ENCODE data around the gene SLC25A11.
A peak's percentile ranks its signal among the peaks of the same experiment; 100 is the strongest.
"Not testable (repeated sequence)": the region's sequence is repeated elsewhere in the genome, so short reads cannot be mapped to it uniquely, and the experiment has no call there.

Gene SLC25A11

DNA sequence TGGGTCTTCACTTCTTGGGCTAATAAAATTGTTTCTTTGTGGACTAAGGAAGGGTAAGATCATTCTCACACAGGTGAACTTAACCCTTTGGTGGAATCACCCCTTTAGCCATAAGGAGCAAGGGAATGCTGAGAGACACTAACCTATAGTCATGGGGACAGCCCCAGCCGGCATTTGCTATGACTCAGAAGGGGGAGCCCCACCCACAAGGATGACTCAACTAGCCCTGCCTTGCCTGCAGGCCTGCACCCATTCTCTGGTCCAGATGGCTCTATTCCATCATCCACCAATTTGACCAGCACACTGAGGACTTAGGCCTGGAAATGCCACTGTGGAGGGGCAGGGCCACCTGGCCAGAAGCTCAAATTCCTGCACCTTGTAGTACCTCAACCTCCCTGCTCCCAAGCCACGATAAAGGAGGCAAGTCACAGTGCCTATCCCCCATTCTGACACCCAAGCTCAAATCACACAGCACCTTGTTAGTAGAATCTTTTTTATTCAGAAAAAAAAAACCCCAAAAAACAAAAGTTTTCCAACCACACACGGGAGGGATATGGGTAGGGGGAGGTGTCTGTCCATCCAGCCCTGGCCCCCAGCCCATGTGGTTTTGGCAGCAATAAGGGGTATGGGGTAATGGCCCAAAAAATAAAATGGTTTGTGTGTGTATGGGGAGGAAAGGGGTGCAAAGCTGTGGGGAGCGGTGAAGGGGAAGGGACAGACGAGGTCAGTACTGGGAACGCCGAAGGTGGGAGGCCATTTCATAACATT, 5.5 kb upstream of the SLC25A11 start:
- peak; percentile 47 for DNase-seq

DNA sequence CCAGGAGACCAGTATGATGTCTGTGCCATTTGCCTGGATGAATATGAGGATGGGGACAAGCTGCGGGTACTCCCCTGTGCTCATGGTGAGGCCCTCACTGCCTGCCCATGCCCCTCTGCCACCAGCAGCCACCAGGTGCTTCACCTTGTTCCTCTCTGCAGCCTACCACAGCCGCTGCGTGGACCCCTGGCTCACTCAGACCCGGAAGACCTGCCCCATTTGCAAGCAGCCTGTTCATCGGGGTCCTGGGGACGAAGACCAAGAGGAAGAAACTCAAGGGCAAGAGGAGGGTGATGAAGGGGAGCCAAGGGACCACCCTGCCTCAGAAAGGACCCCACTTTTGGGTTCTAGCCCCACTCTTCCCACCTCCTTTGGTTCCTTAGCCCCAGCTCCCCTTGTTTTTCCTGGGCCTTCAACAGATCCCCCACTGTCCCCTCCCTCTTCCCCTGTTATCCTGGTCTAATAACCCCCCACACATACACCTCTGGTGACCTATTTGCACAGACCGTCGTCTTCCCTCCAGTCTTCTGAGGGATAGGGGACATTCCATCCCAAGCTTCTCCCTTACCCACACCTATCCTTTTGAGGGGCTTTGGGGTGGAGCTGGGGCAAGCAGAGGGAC, 4.8 kb upstream of the SLC25A11 start:
- no peak for DNase-seq

DNA sequence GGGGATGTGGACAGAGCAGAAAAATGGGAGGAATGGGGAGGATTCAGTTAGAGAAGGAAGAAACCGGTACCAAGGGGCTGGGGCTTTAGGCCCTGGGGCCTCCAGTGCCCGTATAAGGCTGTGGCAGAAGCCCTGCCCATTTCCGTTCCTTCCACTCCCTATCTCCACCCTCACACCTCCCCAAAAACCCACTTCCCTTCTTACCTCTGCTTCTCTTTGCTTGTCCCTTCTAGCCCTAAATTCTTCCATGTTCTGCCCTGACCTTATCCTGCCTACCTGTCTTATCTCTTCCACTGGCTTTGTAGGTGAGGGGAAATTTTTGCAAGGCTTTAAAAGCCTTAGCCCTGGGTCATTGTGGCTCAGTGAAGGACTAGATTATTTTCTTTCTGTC, 4.3 kb upstream of the SLC25A11 start:
- DNase-seq: no peak

DNA sequence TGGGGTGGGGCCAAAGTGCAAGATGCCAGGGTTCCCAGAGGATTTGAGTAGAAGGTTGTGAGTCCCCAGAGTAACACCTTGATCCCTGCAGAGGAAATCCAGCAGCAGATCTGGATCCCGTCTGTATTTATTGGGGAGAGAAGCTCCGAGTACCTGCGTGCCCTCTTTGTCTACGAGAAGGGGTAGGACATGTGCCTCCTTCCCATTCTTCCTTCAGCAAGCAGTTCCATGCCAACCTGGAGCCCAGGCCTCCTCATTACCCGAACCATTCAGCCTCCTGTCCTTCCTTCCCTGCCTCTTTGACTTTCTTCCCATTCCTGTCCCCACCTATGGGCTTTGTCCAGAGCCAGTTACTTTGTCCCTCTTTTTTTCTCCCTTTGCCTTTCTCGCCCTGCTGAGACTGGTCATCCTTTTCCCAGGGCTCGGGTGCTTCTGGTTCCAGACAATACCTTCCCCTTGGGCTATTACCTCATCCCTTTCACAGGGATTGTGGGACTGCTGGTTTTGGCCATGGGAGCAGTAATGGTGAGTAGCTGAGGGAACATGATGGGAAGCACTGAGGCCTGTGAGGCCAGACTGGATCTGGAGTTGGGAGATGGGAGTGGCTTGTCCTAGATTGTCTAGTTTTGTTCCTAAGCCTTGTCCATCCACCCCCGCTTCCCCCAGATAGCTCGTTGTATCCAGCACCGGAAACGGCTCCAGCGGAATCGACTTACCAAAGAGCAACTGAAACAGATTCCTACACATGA, 3.1 kb upstream of the SLC25A11 start:
- DNase-seq: no peak

DNA sequence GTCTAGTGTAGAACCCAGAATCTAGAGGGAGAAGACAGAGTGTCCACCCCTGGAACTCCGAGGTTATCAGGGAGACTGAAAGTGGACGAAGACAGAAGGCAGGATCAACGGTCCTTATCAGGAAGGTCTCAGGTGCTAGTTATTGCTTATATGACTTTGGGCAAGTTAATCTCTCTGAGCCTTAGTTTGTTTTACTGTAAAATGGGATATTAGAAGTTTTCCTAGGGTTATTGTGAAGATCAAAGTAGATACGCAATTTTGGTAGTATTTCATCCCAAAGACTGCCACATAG, 1.4 kb upstream of the SLC25A11 start:
- DNase-seq: no peak

DNA sequence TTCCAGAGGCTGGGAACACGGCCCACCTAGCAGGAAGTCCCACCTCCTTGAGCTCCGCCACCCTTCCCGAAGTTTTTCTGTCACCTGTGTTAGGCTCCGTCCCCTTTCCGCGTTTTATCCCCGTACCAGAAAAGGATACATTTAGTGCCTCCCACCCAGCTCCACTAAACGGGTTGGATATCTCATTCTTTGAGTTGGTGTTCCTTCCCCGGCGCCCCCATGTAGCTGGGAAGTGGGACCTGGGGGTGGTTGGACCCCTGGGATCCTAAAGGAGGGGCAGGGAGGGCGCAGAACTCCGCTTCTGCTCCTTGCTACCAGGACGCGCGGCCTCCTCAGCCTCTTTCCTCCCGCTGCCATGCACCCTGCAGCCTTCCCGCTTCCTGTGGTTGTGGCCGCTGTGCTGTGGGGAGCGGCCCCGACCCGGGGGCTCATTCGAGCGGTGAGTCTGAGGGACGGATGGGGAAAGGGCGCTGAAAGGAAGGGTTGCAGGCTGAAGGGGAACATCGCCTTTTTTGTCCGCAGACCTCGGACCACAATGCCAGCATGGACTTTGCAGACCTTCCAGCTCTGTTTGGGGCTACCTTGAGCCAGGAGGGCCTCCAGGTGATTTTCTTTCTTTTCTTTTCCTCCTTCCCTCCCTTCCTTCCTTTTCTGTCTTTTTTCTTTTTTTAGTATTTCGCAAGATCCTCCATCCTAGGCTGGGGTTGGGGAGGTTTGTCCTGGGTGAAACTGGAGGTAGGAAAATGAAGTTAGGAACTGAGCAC, 891 bp upstream of the SLC25A11 start:
- no peak for DNase-seq

DNA sequence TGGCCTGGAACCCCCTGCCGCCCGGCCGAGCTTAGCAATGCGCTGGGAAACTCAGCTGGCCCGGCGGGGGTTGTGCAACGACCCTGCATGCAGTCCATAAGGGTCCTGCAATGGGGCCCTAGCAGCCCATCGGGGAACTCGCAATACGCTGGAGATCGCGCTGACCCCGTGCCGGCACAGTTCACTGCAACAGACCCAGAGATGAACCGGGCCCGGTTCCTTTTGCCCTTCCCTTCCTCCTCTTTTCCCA, 375 bp downstream of the SLC25A11 start:
- DNase-seq: no peak

DNA sequence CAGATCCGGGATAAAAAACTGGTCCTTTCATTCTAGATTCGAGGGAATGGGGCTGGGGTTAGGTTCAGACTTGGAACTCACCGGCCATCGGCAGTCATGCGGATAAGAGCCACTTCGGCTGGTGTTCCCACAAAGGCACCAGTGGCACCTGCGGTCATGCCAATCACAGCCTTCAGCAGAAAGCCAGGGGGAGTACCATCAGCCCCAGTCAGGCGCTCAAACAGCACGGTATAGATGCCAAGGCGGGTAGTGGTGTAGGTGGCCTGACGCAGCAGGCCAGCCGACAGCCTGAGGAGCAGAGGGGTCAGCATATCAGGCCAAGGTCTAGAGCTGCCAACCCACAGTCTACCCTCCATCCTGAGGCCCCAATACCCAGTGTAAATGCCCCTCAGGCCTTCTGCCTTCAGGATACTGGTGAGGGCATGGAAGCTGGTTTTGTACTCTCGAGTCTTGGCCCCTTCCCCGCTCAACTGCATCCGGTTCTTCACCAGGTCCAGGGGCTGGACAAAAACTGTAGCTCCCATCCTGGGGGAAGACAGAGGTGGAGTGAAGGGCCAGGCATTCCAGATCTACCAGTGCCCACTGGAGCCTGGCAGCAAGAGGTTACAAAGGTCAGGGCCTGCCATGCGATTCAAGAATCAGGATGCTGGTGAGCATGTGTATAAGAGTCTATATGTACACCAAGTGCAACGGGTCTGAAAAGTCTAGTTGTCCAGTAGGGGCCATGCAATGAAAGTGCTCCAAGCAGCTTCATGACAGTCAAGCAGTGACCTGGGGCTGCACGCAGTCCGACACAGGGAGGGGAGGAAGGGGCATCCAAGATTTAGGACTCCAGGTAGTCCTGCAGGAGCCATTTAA, 929 bp downstream of the SLC25A11 start:
- DNase-seq: peak; percentile 17

DNA sequence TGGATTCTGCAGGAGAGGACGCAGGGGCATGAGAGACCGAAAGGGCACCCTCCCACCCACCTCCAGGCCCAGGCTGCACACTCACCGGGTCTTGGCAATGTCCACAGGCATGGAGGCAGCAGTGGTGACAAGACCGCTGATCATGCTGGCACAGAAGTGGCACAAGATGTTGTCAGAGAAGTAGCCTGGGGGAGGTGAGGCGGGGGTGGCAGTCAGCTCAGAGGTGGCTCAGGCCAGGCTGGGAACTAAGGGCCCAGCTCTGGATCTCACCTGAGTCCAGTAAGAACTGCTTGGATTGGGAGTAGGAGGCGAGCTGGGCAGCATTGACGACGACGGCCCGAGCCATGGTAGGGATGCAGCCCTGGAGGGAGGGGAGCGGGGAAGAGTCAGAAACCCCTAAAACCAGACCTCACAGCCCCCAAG, 1.8 kb downstream of the SLC25A11 start:
- DNase-seq: no peak

DNA sequence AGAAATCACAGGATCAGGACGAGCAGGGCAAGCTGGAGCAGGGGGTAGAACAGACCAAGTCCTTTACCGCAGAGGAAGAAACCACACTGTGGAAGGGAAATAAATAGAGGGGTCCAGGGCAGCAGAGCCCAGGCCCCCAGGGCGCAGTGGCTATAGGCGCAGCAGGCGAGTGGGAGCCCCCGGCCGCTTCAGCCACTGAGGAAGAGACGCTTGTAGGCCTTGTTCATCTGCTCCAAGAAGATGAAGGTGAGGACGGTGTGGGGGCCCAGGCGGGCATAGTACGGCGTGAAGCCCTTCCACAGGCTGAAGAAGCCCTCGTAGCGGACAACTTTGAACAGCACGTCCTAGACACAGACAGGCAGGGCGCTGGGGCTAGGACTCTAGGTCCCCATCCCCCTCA, 2.3 kb downstream of the SLC25A11 start:
- DNase-seq: no peak

DNA sequence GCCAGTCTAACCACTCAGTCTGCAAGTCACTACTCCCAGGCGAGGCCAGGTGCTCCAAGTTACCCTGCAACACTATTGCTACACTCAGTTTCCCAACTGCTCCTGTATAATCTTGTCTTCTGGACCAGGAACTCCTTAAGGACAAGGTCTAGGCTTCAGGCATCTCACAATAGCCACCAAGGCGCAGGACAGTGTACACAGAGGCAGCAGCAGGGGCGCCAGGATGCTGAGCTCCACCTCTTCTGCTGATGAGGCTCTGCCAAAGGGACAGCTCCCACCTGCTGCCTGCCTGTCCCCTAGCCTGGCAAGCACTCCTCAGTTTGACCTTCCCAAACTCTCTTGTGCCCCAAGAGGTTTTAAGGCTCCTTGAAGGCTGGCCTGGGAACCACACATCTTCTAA, 3.4 kb downstream of the SLC25A11 start:
- DNase-seq: no peak

DNA sequence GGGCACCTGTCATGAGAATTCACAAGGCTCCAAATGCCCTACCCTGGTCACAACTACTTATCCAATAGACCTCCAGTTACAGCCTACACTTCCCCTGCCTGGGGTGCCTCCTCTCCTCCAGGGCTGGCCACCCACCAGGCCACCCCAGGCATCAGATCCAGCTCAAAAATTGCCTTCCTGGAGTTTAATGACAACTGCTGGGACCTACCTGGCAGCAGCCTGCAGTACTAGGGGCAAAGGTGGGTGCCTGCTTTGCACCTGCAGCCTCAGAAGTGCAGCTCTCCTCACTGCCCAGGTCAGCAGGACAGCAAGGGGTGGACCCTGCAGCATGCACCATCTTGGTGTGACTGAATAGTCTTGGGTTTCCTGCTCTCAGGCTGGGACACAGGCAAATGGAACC, 4.2 kb downstream of the SLC25A11 start:
- no peak for DNase-seq

DNA sequence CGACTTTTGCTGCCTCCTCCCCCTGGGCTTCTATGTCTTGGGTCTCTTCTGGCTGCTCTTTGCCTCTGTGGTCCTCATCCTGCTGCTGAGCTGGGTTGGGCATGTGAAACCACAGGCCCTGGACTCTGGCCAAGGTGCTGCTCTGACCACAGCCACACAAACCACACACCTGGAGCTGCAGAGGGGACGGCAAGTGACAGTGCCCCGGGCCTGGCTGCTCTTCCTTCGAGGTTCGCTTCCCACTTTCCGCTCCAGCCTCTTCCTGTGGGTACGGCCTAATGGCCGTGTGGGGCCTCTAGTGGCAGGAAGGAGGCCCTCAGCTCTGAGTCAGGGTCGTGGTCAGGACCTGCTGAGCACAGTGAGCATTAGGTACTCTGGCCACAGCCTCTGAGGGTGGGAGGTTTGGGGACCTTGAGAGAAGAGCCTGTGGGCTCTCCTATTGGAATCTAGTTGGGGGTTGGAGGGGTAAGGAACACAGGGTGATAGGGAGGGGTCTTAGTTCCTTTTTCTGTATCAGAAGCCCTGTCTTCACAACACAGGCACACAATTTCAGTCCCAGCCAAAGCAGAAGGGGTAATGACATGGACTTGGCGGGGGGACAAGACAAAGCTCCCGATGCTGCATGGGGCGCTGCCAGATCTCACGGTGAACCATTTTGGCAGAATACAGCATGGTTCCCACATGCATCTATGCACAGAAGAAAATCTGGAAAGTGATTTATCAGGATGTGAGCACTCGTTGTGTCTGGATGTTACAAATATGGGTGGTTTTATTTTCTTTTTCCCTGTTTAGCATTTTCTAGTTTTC, 5.5 kb downstream of the SLC25A11 start:
- peak; percentile 47 for DNase-seq

DNA sequence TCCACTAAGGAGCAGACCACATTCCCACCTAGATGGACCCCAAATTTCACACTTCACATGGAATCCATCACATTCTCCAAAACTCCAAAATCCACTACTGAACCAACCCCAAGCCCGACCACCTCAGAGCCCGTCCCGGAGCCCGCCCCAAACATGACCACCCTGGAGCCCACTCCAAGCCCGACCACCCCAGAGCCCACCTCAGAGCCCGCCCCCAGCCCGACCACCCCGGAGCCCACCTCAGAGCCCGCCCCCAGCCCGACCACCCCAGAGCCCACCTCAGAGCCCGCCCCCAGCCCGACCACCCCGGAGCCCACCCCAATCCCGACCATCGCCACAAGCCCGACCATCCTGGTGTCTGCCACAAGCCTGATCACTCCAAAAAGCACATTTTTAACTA, 6.2 kb downstream of the SLC25A11 start:
- DNase-seq: no peak

DNA sequence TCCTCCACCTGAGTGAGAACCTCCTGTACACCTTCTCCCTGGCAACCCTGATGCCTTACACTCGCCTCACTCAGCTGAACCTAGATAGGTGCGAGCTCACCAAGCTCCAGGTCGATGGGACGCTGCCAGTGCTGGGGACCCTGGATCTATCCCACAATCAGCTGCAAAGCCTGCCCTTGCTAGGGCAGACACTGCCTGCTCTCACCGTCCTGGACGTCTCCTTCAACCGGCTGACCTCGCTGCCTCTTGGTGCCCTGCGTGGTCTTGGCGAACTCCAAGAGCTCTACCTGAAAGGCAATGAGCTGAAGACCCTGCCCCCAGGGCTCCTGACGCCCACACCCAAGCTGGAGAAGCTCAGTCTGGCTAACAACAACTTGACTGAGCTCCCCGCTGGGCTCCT, 7.1 kb downstream of the SLC25A11 start:
- no peak for DNase-seq

DNA sequence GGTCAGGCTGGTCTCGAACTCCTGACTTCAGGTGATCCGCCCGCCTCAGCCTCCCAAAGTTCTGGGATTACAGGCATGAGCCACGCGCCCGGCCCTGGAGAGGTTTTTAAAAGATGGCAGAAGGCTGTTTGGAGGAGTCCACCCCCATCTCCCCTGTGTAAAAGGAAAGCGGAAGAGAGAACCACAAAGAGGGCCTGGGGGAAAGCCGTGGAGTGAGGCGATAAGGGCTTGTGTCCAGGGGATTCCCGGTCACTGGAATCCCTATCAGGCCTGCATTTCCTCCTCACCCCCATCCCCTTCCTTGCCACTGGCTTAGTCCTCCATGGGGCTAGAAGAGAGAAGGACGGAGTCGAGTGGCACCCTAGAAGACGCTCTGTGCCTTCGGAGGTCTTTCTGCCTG, 7.9 kb downstream of the SLC25A11 start, which contains the start of gene GP1BA:
Gene GP1BA (plus strand): TSS at position 315 of the 400 bp plus-strand sequence. CDS start 328 bp downstream, outside the sequence.
- no peak for DNase-seq

DNA sequence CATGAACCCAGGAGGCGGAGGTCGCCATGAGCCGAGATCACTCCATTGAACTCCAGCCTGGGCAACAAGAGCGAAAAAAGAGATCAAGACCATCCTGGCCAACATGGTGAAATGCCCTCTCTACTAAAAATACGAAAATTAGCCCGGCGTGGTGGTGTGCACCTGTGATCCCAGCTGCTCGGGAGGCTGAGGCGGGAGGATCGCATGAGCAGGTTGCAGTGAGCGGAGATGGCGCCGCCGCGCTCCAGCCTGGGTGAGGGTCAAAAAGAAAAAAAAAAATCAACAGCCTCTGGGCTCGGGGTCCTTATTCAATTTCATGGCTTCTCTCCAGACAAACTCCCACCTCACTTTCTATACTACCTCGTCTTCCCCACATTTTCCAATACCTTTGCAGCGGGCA, 11.0 kb downstream of the SLC25A11 start:
- DNase-seq: no peak

DNA sequence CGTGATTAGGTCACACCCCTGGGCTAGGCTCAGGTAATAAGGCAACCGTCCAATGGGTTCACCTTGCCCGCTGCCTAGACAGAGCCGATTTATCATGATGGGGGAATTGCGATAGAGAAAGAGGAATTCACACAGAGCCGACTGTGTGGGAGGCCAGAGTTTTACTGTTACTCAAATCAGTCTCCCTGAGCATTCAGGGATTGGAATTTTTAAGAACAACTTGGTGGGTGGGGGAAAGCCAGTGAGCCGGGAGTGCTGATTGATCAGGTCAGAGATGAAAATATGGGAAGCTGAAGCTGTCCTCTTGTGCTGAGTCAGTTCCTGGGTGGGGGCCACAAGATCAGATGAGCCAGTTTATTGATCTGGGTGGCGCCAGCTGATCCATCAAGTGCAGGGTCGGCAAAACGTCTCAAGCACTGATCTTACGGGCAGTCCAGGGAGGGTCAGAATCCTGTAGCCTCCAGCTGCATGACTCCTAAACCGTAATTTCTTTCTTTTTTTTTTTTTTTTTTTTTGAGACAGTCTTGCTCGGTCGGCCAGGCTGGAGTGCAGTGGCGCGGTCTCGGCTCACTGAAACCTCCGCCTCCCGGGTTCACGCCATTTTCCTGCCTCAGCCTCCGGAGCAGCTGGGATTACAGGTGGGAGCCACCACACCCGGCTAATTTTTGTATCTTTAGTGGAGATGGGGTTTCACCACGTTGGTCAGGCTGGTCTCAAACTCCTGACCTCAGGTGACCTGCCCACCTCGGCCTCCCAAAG, 13.1 kb downstream of the SLC25A11 start:
- not testable (repeated sequence) for DNase-seq

DNA sequence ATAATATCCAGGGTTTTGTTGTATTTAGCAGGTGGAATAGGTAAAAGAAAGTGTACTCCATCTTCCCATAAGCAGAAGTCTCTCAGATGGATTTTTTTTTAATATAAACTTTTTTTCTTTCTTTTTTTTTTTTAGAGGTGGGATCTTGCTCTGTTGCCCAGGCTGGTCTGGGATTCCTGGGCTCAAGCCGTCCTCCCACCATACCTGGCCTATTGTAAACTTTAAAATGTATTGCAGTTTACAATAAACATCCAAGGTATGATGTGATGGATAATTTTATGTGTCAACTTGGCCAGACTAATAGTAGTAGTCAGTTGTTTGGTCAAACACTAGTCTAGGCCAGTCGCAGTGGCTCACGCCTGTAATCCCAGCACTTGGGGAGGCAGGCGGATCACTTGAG, 18.5 kb downstream of the SLC25A11 start:
- DNase-seq: no peak

DNA sequence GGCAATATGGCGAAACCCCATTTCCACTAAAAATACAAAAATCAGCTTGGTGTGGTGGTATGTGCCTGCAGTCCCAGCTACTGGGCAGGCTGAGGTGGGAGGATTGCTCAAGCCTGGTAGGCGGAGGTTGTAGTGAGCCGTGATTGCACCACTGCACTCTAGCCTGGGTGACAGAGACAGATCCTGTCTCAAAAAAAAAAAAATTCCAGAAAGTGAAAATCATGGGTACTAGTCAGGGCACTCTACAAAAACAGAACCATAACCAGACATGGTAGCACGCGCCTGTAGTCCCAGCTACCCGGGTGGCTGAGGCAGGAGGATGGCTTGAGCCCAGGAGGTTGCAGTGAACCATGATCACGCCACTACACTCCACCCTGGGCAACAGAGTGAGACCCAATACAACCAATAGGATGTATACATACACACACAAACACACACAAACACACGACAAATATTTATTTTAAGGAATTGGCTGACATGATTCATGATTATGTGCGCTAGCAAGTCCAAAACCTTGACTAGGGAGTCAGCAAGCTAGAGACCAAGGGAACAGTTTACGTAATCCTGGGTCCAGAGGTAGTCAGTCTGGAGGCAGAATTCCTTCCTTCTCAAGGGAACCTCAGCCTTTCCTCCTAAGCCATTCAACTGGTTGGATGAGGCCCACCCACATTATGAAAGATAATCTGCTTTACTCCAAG, 19.3 kb downstream of the SLC25A11 start:
- no peak for DNase-seq
